Measurements from ENCODE around the gene IGSF5.
"Not testable (repeated sequence)": the region's sequence is repeated elsewhere in the genome, so short reads cannot be mapped to it uniquely, and the experiment has no call there.

Gene IGSF5

DNA sequence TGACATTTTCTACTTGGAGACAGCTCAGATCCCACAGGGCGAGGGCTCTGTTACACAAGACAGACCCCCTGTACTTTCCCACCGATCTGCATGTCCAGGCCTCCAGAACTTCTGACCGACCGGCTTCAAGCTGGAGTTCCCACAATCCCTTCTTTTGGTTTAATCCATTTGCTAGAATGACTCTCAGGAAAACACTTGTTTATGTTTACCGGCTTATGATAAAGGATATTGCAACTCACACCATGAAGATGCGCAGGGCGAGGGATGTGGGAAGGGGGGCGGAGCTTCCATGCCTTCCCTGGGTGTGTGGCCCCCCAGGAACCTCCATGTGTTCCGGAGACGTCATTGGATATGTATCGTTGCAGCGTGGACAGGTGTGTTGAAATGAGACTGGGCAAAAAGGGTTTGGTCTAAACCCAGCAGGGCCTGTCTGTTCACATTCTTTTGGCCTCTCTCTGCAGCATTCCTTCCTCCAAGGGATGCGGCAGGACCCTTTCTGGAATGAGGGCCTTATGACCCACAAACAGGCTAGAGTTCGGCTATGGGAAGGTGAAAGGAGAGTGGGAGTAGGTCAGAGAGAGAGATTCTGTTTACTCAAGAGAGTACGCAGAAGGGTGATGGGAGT is 7.5 kb upstream of the IGSF5 start:
- DNase-seq (ENCODE audit: extremely low read depth in 1 of 2, low read depth in 1 of 2): no peak

DNA sequence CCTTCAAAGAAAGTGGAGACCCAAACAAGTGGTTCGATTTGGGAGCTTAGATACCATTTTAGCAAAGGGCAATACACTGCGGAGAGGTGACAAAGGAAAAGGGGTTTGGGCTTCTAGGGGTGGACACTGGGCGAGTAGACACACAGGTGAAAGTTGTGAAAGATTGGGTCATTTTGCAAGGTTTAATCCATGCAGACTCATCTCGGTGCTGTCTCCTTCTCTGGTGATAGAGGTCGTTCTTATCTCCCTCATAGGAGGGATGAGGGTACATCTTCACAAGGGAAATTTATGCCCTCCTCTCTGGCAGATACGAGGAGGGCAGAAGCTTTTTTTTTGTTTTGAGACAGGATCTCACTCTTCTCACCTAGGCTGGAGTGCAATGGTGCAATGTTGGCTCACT is 6.4 kb upstream of the IGSF5 start:
- no peak for DNase-seq (ENCODE audit: extremely low read depth in 1 of 2, low read depth in 1 of 2)

DNA sequence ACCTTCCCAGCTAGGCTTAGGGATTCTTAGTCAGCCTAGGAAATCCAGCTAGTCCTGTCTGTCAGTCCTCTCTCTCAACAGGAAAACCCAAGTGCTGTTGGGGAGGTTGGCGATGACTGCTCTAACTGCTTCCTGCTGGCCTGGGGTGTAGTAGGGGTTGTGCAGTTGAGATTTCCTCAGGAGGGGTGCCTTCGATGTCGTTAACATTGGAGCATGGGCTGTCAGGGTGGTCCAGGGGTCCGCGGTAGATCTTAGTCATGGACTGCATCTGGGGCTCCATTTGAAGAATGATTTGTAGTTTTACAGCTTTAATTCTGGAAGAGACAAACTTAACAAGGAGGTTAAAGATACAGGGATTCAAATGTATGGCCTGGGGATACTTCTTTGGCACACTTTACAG is 5.5 kb upstream of the IGSF5 start:
- not testable (repeated sequence) for DNase-seq (ENCODE audit: extremely low read depth in 1 of 2, low read depth in 1 of 2)

DNA sequence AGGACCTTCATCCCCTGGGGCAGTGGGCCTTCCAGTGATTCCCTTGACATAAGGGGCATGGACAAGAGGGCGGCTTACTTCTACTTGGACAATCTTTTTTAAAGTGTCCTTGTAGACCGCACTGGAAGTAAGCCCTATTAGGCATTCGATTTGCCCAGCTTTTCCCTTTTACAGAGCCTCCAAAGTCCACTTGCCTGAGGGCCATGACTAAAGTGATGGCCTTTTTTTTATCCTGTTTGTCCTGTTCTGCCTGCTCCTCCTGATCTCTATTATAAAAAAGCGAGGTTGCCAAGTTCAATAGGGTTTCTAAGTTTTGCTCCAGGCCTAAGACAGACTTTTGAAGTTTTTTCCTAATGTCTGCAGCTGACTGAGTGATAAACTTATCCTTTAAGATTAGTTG is 2.4 kb upstream of the IGSF5 start:
- DNase-seq (ENCODE audit: extremely low read depth in 1 of 2, low read depth in 1 of 2): not testable (repeated sequence)

DNA sequence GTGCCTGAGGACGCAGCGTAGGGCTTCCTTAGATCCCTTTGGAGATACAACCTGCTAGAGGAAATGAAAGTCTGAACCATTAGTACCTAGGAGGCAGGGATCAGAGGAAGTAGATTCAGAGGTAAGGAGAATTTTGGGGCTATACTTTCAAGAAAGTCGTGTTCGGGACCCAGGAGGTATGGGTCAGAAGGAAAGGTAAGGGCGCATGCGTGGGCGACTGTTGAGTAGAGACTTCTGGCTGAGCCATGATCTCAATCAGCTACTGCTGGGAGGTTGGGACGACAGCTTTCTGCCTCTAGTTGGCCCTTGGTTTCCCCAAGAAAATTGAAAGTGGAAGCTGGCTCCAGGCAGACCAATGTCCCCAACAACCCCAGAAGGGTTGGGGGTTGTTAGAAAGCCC is 349 bp downstream of the IGSF5 start:
- DNase-seq (ENCODE audit: extremely low read depth in 1 of 2, low read depth in 1 of 2): not testable (repeated sequence)

DNA sequence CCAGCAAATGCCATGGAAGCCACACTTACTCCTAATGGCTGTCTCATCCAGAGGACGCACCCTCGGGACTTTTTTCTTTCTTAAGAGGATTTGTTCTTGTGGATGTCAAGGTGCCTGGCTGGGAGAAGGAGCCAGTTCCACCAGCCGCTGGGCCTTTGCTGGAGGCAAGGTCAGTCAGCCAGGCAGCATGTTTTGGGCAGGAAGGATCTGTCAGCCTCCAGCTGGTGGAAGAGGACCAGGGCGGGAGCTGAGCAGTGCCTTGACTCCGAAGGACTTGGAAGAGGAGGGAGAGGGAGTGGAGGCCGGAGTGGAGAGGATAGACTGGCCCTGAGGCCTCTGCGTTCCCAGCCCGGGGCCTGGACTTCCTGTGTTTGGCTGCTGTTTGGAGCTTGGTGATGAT is 5.7 kb downstream of the IGSF5 start:
- DNase-seq (ENCODE audit: extremely low read depth in 1 of 2, low read depth in 1 of 2): no peak

DNA sequence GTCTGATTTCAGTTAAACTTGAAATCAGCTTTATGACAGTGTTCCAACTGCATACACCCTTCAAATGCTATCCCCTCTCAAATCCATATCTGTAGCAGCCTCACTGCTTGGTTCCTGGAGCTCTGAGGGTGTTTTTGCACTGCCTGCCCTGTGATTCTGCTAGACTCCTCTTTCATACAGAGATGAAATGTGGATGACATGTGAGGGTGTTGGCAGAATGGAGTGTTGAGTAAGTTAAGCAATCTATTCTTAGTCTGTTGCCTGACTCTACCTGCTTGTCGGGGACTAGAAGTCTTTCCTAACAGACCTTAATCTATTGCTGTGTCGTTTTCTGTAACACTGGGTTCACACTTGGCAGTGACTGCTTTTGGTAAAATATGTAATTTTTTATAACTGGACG is 9.8 kb downstream of the IGSF5 start:
- DNase-seq (ENCODE audit: extremely low read depth in 1 of 2, low read depth in 1 of 2): no peak

DNA sequence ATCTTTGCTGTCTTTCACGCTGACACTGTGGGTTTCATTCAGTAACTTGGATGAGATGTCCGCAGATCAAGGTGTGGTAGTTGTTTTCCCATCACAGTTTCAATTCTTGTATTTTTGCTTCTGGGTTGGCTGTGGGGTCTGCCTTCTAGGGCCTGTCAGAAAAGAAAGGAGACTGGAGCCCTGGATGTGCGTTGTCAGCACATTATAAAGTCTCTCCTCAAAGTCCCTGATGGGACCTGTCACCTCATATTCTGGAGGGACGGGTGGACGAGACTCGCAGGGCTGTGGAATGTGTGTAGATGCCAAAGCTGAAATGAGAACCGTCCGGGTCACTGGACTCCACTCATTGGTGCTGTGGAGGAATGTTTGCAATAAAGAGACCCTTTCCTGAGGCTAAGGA is 11.3 kb downstream of the IGSF5 start:
- no peak for DNase-seq (ENCODE audit: extremely low read depth in 1 of 2, low read depth in 1 of 2)

DNA sequence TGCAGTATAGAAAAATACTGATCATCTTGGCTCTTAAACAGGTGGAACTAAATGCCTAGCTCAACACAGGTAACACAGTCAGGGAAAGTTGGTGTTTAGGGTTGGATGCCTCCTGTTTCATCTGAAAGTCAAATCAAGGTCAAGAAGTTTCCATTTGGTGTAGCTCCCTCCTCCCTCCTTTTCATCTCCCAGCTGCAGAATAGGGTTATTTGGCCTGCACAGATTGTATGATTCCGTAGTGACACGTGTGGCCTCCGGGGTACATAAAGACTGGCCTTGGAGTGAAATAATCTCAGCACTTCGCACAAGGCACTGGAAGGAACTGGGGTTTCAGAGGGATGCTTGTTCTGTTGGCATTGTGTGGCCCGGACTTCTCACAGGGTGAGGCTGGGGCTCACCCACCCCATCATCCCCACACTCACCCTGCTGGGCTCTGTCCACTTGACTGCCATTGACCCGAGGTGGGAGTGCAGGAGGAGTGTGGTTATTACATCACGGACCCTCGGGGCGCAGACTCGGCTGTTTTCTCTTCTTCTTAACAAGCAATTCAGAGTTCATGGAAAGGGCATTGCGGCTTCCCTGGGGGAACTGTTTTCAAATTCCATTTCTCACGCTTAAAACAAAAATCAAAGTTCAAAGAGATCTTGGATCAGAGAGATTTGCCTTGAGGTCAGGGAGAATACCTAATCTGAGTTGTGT is 18.4 kb downstream of the IGSF5 start:
- no peak for DNase-seq (ENCODE audit: extremely low read depth in 1 of 2, low read depth in 1 of 2)

DNA sequence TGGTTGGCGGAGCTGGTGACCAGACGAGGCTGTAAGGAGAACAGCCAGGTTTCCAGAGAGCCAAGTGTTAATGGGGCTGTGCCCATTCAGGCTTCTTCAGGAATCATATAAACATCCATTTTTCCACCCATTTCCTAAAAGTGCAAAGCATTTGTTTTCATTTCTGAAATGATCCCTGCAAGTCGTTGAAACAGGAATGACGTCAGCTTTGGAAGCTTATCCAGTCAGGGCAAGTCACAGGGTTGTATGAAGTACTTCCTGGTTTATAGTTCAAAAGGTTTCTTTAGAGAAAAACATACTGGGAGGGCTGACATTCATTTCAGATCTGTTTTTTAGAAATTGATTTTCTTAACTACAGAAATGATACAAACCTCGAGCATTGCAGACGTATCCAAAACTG is 29.2 kb downstream of the IGSF5 start:
- DNase-seq (ENCODE audit: extremely low read depth in 1 of 2, low read depth in 1 of 2): no peak

DNA sequence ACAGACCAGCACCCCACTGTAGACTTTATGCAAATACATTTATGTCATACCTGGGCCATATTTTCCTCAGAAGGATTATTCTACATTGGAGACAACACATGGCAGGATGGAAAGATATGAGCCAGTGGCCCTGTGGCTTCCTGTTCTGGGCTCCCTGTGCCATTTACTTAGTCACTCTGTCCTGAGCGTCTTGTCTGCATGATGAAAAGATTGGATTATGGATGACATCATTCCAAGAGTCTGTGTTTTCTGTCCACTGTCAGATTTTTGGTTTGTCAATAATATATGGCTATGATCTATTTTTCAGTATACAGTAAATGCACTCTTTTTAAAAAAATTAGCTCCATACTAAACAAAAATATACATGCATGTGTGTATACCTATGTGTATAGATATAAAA is 30.8 kb downstream of the IGSF5 start:
- DNase-seq (ENCODE audit: extremely low read depth in 1 of 2, low read depth in 1 of 2): no peak

DNA sequence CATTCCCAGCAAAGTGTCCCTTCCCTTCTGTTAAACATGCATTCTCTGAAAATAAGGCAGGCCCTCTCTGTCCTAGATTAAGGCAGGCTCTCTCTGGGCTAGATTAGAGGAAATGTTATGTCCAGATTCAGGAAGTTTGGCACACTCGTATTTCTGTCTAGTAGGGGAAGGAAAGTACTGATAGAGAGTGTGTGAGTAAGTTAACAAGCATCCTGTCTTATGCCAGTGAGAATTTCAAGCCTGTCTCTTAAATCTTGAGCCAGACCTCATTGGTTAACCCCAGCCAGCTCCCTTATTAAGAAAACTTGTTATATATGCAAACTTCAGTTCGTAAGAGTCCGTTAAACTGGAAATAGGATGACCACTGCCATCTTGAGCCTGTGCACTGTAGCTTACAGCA is 31.6 kb downstream of the IGSF5 start:
- DNase-seq (ENCODE audit: extremely low read depth in 1 of 2, low read depth in 1 of 2): no peak

DNA sequence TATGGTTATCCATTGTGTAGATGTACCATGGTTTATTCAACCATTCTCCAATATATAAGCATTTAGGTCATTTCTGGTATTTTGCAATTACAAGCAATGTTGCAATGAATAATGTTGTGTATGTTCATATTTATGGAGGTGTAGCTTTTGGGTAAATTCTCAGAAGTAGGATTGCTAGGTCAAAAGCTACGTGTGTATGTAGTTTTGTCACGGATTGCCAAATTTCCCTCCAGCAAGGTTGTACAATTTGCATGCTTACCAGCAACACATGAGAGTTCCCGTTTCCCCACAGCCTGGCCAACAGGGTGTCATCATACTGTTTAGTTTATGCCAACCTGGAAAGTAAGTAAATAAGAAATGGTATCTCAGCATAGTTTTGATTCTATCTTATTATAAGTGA is 36.3 kb downstream of the IGSF5 start:
- DNase-seq (ENCODE audit: extremely low read depth in 1 of 2, low read depth in 1 of 2): no peak

DNA sequence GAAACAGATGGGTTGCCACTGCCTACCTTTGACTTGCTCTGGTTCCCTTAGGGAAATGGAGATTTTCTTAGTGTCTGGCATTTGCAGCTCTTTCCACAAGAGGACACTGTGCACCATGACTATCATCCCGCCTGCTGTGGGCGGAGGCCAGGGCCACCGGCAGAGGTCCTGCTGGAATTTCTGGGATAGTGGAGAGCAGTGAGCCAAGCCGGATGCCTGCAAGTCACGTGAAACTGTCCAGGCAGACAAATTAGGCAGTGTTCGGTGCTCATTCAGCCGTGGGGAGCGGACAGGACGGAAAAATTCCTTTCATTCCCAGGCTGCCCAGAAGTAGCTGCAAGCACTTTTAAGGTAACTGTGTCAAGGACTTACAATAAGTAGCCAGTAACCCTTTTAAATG is 43.4 kb downstream of the IGSF5 start:
- DNase-seq (ENCODE audit: extremely low read depth in 1 of 2, low read depth in 1 of 2): no peak

DNA sequence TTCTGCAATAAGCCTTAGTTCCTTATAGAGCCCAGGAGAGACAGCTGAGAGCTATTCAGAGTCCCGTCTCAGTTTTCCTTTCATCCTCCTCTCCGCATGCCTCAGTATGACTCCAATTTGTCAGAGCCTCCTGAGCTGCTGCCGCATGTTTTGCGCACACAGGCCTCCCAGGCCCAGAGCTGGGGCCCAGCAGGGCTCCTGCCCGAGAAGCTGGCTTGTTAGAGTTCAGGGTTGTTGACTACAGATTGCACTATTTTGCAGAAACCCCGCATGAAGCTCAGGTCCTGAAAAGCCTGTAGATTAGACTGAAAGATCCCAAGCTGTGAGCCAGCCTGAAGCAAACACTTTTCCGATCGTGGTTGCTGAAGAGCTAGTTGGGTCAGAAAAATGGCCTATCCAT is 51.5 kb downstream of the IGSF5 start:
- no peak for DNase-seq (ENCODE audit: extremely low read depth in 1 of 2, low read depth in 1 of 2)

DNA sequence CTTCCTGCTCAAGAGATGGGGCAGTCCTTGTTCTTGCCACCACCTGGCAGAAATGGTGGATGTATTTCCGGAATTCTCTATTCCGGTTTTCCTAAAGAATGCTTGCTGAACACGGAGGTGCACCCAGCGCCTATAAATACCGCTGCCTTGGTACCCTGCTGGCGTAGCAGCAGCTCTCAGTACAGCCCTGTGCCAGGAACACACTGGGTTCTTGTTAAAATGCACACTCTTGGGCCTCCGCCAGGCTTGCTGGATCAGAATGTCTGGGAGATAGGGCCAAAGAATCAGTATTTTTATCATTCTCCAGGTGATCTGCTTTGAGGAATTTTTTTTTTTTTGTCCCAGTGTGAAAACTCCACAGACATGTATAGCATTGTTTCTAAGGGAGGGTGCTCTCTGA is 54.2 kb downstream of the IGSF5 start:
- DNase-seq (ENCODE audit: extremely low read depth in 1 of 2, low read depth in 1 of 2): no peak

DNA sequence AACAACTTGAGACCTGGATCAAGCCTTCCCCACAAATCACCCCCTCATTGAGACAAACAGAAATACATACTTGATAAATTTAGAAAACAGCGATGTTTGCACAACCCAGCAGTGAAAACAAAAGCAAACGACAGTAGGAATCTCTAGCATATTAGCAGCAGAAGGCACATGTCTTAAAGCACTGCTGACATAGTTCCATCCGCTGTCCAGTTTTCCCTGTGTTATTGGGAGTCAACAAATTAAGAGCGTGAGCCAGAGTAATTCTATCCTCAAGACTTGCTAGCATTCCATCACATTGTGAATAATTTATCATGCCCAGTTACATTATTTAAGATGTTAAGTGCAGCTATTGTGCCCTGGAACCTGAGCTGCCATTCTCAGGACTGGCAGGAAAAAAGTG is 55.3 kb downstream of the IGSF5 start:
- DNase-seq (ENCODE audit: extremely low read depth in 1 of 2, low read depth in 1 of 2): no peak

DNA sequence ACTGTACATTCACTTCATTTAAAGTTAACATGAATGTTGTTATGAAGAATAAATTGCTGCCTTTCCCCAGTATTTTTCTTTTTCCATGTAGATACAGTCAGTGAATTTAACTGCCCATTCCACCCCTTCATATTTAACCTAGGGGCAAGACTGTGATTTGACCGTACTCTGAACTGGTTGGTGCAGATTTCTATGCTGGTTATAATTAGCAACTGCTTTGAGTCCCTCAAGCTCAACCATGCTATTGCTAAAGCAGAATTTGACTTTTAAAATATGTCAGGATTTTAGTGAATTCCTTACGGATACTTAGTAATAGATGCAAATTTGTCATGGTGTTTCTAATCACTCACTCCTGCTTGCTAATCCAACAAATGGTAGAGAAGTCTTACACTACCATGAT is 57.2 kb downstream of the IGSF5 start:
- no peak for DNase-seq (ENCODE audit: extremely low read depth in 1 of 2, low read depth in 1 of 2)

DNA sequence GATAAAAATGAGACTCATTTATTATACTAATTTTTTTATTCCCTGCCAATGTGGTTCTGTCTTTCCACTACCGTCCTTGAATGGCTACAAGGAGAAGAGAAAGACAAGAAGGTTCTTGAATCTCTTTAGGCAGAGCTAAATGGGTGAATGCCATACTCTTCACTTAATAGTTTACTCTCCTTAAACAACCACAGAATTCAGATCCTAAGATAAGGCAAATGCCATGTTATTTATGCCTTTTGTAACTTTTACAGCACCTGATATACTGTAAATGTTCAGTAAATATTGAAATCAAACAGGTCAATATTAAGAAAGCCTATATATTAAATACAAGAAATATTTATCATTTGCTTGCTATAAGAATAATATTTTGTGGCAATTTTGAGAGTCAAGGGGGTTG is 58.4 kb downstream of the IGSF5 start:
- no peak for DNase-seq (ENCODE audit: extremely low read depth in 1 of 2, low read depth in 1 of 2)

DNA sequence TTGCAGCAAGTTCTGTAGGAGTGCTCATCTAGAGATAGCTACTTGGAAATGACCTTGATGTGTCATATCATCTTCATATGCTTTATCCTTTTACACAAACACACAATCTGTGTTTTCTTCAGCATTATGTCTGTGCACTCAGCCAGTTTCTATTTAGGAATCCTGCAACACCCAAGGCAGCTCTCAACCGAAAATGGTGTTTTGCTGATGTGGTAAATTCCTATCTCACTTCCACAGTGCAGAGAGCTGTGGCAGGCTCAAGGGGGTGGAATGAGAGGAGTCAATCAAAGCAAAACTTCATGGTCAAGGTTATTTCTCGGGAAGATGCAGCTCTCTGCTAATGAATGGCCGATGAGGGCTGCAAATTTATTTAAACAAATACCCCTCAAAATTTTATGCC is 59.3 kb downstream of the IGSF5 start:
- no peak for DNase-seq (ENCODE audit: extremely low read depth in 1 of 2, low read depth in 1 of 2)

DNA sequence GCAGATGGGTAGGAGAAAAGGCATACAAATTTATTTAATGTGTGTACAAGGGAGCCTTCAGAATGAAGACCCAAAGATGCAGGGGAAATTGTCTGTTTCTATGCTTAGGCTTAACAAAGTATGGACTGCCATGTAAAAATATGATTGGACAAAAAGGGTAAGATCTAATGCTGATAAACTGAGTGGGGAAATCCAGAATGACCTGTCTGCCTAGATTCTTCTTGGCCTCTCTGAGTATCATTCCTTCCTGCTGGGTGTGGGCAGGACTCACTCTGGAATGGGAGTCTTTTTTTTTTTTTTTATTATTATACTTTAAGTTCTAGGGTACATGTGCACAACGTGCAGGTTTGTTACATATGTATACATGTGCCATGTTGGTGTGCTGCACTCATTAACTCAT is 61.0 kb downstream of the IGSF5 start:
- no peak for DNase-seq (ENCODE audit: extremely low read depth in 1 of 2, low read depth in 1 of 2)

DNA sequence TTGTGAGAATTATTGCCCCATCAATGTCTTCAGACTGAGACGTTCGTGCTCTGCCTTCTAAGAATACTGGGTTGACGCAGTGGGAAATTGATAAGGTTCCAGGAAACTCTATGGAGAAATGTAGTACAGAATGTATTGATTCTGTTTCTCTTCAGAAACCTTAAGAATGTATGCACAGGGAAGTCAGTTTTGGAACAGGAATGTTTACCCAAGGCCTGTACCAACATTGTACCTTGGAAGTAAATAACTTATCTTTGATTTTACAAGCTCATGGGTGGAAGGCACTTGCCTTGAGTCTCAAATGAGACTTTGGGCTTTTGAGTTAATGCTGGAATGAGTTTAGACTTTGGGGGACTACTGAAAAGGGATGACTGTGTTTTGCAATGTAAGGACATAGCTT is 62.8 kb downstream of the IGSF5 start:
- DNase-seq (ENCODE audit: extremely low read depth in 1 of 2, low read depth in 1 of 2): no peak

DNA sequence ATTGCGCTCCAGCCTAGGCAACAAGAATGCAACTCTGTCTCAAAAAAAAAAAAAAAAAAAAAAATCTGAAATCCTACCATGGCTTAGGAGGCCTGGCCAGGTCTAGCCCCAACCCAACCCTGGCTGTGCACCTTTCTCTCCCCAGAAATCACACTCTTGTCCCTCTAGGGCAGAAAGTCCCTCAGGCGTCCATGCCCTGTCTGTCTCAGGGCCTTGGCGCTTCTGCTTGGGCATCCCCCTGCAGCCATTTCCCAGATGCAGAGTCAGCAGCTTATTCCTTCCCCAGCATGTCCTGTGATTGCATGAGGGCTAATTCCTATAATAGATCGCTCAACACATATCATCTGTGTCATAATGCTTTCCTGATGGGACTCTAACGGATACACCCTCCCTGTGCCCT is 65.0 kb downstream of the IGSF5 start:
- DNase-seq (ENCODE audit: extremely low read depth in 1 of 2, low read depth in 1 of 2): no peak

Data from stimulated activated CD8-positive, alpha-beta memory T cell treated with anti-CD3 and anti-CD28 coated beads, Interleukin-7, amount 100 ng/mL, for 48 hours (primary cell).